CD8-positive, alpha-beta memory T cell (primary cell): ENCODE results near the gene TTYH3. TPM values are rescaled to one million over a fixed set of nuclear protein-coding genes. Genes with fewer than 3 reads are reported as not detected.
"Not testable (repeated sequence)": the region's sequence is repeated elsewhere in the genome, so short reads cannot be mapped to it uniquely, and the experiment has no call there.

Experiments used
- CTCF ChIA-PET: fragments of 350-600 bp; sonication (Branson Sonifier 250); formaldehyde crosslinking; loops from one replicate; lab custom pipeline; 2021; ENCODE audit warnings: antibody characterized with exemption; lab: Charles Lee
- POLR2A ChIA-PET: fragments of 350-600 bp; sonication (Branson Sonifier 250); formaldehyde crosslinking; loops from one replicate; lab custom pipeline; 2021; ENCODE audit warnings: antibody characterized with exemption; lab: Charles Lee
- DNase-seq, 5 donors: peaks; one replicate each; pipeline versions ENCODE4 v3.0.0 to v3.0.0-alpha.2; 2020 to 2022; ENCODE audit warnings: mixed read lengths in 1 of 5
- H3K27ac ChIP-seq: one replicate; pipeline ENCODE4 v1.7.0; 2013; ENCODE audit warnings: low read depth, mild to moderate bottlenecking, low read length, moderate library complexity
- H3K27me3 ChIP-seq: 2 replicates; pipeline ENCODE4 v1.7.0; 2013; ENCODE audit warnings: low read length, mild to moderate bottlenecking; ENCODE audit not compliant: insufficient read depth, poor library complexity, severe bottlenecking
- H3K36me3 ChIP-seq: 2 replicates; pipeline ENCODE4 v1.7.0; 2013; ENCODE audit warnings: mild to moderate bottlenecking, low read length, moderate library complexity; ENCODE audit not compliant: insufficient read depth
- H3K4me1 ChIP-seq: 2 replicates; pipeline ENCODE4 v1.7.0; 2013; ENCODE audit warnings: mild to moderate bottlenecking, low read length, moderate library complexity; ENCODE audit not compliant: insufficient read depth
- H3K4me3 ChIP-seq: 2 replicates; pipeline ENCODE4 v1.7.0; 2013; ENCODE audit warnings: mild to moderate bottlenecking, low read length
- H3K9me3 ChIP-seq: 2 replicates; pipeline ENCODE4 v1.7.0; 2013; ENCODE audit warnings: mild to moderate bottlenecking, low read length
- H3K27ac Mint-ChIP-seq, 8 donors: one replicate each; pipeline ENCODE4 v1.8.0; 2020 to 2021; ENCODE audit warnings: mixed read lengths in 8 of 8, mild to moderate bottlenecking in 6 of 8, inconsistent platforms in 3 of 8, moderate library complexity in 3 of 8
- H3K27me3 Mint-ChIP-seq, 2 donors: one replicate each; pipeline ENCODE4 v1.8.0; 2020 to 2021; ENCODE audit warnings: mixed read lengths in 2 of 2, mild to moderate bottlenecking in 1 of 2, moderate library complexity in 1 of 2
- H3K36me3 Mint-ChIP-seq, 3 donors: one replicate each; pipeline ENCODE4 v1.8.0; 2020 to 2021; ENCODE audit warnings: mixed read lengths in 3 of 3, inconsistent platforms in 1 of 3, mild to moderate bottlenecking in 1 of 3
- H3K4me1 Mint-ChIP-seq, 3 donors: one replicate each; pipeline ENCODE4 v1.8.0; 2020 to 2021; ENCODE audit warnings: mixed read lengths in 3 of 3, inconsistent platforms in 1 of 3, mild to moderate bottlenecking in 1 of 3
- H3K4me3 Mint-ChIP-seq, 7 donors: one replicate each; pipeline ENCODE4 v1.8.0; 2020 to 2021; ENCODE audit warnings: mixed read lengths in 7 of 7, mild to moderate bottlenecking in 6 of 7, moderate library complexity in 4 of 7, inconsistent platforms in 2 of 7
- H3K9me3 Mint-ChIP-seq, 5 donors: one replicate each; pipeline ENCODE4 v1.8.0; 2020 to 2022; ENCODE audit warnings: mixed read lengths in 5 of 5, mild to moderate bottlenecking in 3 of 5, moderate library complexity in 2 of 5, inconsistent platforms in 1 of 5
- polyA plus RNA-seq: library from polyadenylated mRNA; unstranded; fragments of 300-500 nt; fragmentation: Illumina TruSeq; gene quantifications from one replicate; pipeline ENCODE4 v1.2.3, GENCODE V29; 2021
- total RNA-seq, 2 experiments: library from RNA; stranded (reverse); gene quantifications; one replicate each; pipeline ENCODE4 v1.2.3, GENCODE V29; 2021

TTYH3 gene
- total and polyA plus RNA-seq, 3 experiments from 2014 or later = 2.1 to 22.2 (median 20.2) TPM

GRCh38 chr7:2668401-2668800, 36.6 kb downstream of the TTYH3 start:
- peaks cover 0 to 2% (median 0%) of the 10 kb centered on the region in 5 donors for H3K9me3 Mint-ChIP-seq
- H3K27ac Mint-ChIP-seq = peak overlapping the region in 1 of 8 donors; percentile 78
- H3K27me3 Mint-ChIP-seq = peaks cover 12 to 28% of the 10 kb centered on the region in 2 donors
- H3K36me3 Mint-ChIP-seq = no peaks in the 10 kb centered on the region
- Histone ChIP-seq H3K4me3 (no peak overlapping the region), H3K9me3 (no peaks in the 10 kb centered on the region), H3K36me3 (no peaks in the 10 kb centered on the region), H3K4me1 (no peaks in the 10 kb centered on the region), H3K27me3 (no peaks in the 10 kb centered on the region), H3K27ac (no peak overlapping the region)
- H3K4me3 Mint-ChIP-seq = no peak overlapping the region
- CTCF ChIA-PET = interaction anchor here (0.8 to 8.9 kb wide), 5 partner anchors 9 to 217 kb away, joined by 3 to 126 read pairs (median 4); no protein-coding TSS in a partner anchor
- no peak for DNase-seq
- peaks cover 5 to 9% (median 7%) of the 10 kb centered on the region in 3 donors for H3K4me1 Mint-ChIP-seq
- POLR2A ChIA-PET = no interaction called here

DNA sequence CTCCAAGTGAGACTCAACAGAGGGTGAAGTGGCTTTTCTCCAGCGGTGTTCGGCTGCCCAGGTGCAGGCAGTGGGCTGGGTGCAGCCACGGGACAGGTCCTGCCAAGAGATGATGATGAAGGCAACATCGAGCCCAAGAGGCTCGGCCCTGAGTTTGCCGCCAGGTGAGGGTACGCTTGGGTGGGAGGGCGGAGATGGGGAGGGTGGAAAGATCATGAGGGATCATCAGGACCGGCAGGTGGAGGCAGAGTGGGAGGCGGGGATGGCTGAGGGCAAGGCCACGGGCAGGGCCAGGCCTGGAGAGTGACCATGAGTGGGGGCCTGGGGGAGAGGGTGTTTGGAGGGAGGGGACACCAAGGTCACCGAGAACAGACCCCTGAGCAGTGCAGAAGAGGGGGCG, 38.4 kb downstream of the TTYH3 start:
- H3K4me1 Mint-ChIP-seq = peaks cover 5 to 8% (median 7%) of the 10 kb centered on the region in 3 donors
- H3K9me3 ChIP-seq = no peaks in the 10 kb centered on the region
- peak overlapping the region in 1 of 8 donors; percentile 14 for H3K27ac Mint-ChIP-seq
- CTCF ChIA-PET = interaction anchor here (0.9 to 8.9 kb wide), 13 partner anchors 10 to 219 kb away, joined by 3 to 126 read pairs (median 8); partner anchors contain the start of gene BRAT1
- H3K27ac ChIP-seq = no peak overlapping the region
- POLR2A ChIA-PET = interaction anchor here (1.0 kb wide), 1 partner anchor 39 kb away, joined by 7 read pairs; no protein-coding TSS in a partner anchor
- no peak for DNase-seq
- H3K36me3 ChIP-seq = no peaks in the 10 kb centered on the region
- H3K4me3 Mint-ChIP-seq = no peak overlapping the region
- no peaks in the 10 kb centered on the region for H3K27me3 ChIP-seq
- no peaks in the 10 kb centered on the region for H3K4me1 ChIP-seq
- H3K27me3 Mint-ChIP-seq = peaks cover 12 to 28% of the 10 kb centered on the region in 2 donors
- peaks cover 0 to 2% (median 0%) of the 10 kb centered on the region in 5 donors for H3K9me3 Mint-ChIP-seq
- H3K4me3 ChIP-seq = no peak overlapping the region
- H3K36me3 Mint-ChIP-seq = no peaks in the 10 kb centered on the region

- H3K4me3 ChIP-seq = no peak overlapping the region
- peak; percentile 50 to 79 (median 54) for DNase-seq
- peak overlapping the region in 2 of 8 donors; percentile 17 to 33 for H3K27ac Mint-ChIP-seq
- CTCF ChIA-PET = interaction anchor here (0.9 to 8.9 kb wide), 20 partner anchors 9 to 219 kb away, joined by 3 to 126 read pairs (median 6); partner anchors contain the start of gene BRAT1
- POLR2A ChIA-PET = interaction anchor here (0.7 to 1.0 kb wide), 2 partner anchors 39 to 422 kb away, joined by 3 to 7 read pairs; no protein-coding TSS in a partner anchor
- H3K27me3 Mint-ChIP-seq = peaks cover 15 to 28% of the 10 kb centered on the region in 2 donors
- no peaks in the 10 kb centered on the region for H3K27me3 ChIP-seq
- H3K36me3 ChIP-seq = no peaks in the 10 kb centered on the region
- H3K4me3 Mint-ChIP-seq = peak overlapping the region in 1 of 7 donors; percentile 39
- no peaks in the 10 kb centered on the region for H3K36me3 Mint-ChIP-seq
- no peaks in the 10 kb centered on the region for H3K4me1 ChIP-seq
- H3K9me3 ChIP-seq = no peaks in the 10 kb centered on the region
- H3K27ac ChIP-seq = no peak overlapping the region
- peaks cover 5 to 8% (median 7%) of the 10 kb centered on the region in 3 donors for H3K4me1 Mint-ChIP-seq
- H3K9me3 Mint-ChIP-seq = peaks cover 0 to 2% (median 0%) of the 10 kb centered on the region in 5 donors
Observed at GRCh38 chr7:2670720-2671391, 39.1 kb downstream of the TTYH3 start.

GRCh38 chr7:2673214-2673613, 41.4 kb downstream of the TTYH3 start:
- H3K4me3 ChIP-seq, DNase-seq, H3K4me1 Mint-ChIP-seq, H3K4me3 Mint-ChIP-seq, H3K27ac ChIP-seq, H3K9me3 Mint-ChIP-seq, H3K36me3 Mint-ChIP-seq, H3K36me3 ChIP-seq, H3K27ac Mint-ChIP-seq, H3K9me3 ChIP-seq, POLR2A ChIA-PET, H3K27me3 ChIP-seq, H3K4me1 ChIP-seq: not testable (repeated sequence)
- CTCF ChIA-PET = interaction anchor here (1.4 to 8.9 kb wide), 3 partner anchors 26 to 222 kb away, joined by 3 to 126 read pairs (median 4); no protein-coding TSS in a partner anchor
- H3K27me3 Mint-ChIP-seq = peaks cover 7 to 14% of the 10 kb centered on the region in 2 donors

- Histone ChIP-seq H3K27ac (no peak overlapping the region), H3K4me3 (no peak overlapping the region), H3K36me3 (no peaks in the 10 kb centered on the region), H3K4me1 (no peaks in the 10 kb centered on the region), H3K27me3 (no peaks in the 10 kb centered on the region), H3K9me3 (no peaks in the 10 kb centered on the region)
- H3K9me3 Mint-ChIP-seq = peaks cover 0 to 2% (median 0%) of the 10 kb centered on the region in 5 donors
- no peak for DNase-seq
- peaks cover 5 to 8% (median 7%) of the 10 kb centered on the region in 3 donors for H3K4me1 Mint-ChIP-seq
- H3K27me3 Mint-ChIP-seq = peaks cover 7 to 11% of the 10 kb centered on the region in 2 donors
- no peak overlapping the region for H3K4me3 Mint-ChIP-seq
- ChIA-PET POLR2A (no interaction called here), CTCF (interaction anchor here (1.4 to 8.9 kb wide), 3 partner anchors 25 to 223 kb away, joined by 3 to 126 read pairs (median 4); no protein-coding TSS in a partner anchor)
- no peaks in the 10 kb centered on the region for H3K36me3 Mint-ChIP-seq
- no peak overlapping the region for H3K27ac Mint-ChIP-seq
Observed at GRCh38 chr7:2673934-2674333, 42.1 kb downstream of the TTYH3 start.

- Histone ChIP-seq H3K27ac (no peak overlapping the region), H3K9me3 (no peaks in the 10 kb centered on the region), H3K4me1 (no peaks in the 10 kb centered on the region), H3K4me3 (no peak overlapping the region), H3K36me3 (no peaks in the 10 kb centered on the region), H3K27me3 (no peaks in the 10 kb centered on the region)
- ChIA-PET CTCF (interaction anchor here (1.7 kb wide), 1 partner anchor 35 kb away, joined by 7 read pairs; no protein-coding TSS in a partner anchor), POLR2A (no interaction called here)
- DNase-seq = no peak
- Mint-ChIP-seq H3K4me1 (peaks cover 5 to 7% (median 5%) of the 10 kb centered on the region in 3 donors), H3K36me3 (no peaks in the 10 kb centered on the region), H3K4me3 (no peak overlapping the region), H3K27me3 (peaks cover 3 to 5% of the 10 kb centered on the region in 2 donors), H3K9me3 (peaks cover 0 to 4% (median 0%) of the 10 kb centered on the region in 5 donors), H3K27ac (no peak overlapping the region)
Observed at GRCh38 chr7:2675256-2675764, 43.5 kb downstream of the TTYH3 start.

DNA sequence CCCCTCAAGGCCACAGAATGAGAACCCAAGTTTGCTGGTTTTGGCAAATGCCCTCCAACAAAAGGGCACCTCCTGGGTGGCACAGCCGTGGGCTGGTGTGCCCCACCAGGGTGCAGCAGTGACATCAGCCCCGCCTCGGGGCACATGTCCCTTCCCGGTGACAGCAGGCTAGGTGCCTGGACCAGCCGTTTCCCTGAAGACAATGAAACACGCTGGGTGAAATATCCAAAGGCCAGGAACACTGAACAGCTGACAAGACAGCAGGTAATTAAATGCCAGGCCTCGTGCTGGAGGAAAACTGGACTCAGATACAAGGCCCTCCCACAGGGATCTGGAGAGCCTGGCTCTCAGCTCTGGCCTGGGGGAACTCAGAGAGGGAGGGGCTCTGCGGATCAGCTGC, 44.8 kb downstream of the TTYH3 start:
- H3K4me3 ChIP-seq, H3K27me3 Mint-ChIP-seq, H3K9me3 ChIP-seq, H3K36me3 Mint-ChIP-seq, H3K4me3 Mint-ChIP-seq, POLR2A ChIA-PET, H3K36me3 ChIP-seq, DNase-seq, H3K27ac Mint-ChIP-seq, H3K27ac ChIP-seq, H3K27me3 ChIP-seq, H3K4me1 Mint-ChIP-seq, H3K9me3 Mint-ChIP-seq, H3K4me1 ChIP-seq: not testable (repeated sequence)
- CTCF ChIA-PET = interaction anchor here (1.7 kb wide), 1 partner anchor 33 kb away, joined by 7 read pairs; no protein-coding TSS in a partner anchor

DNA sequence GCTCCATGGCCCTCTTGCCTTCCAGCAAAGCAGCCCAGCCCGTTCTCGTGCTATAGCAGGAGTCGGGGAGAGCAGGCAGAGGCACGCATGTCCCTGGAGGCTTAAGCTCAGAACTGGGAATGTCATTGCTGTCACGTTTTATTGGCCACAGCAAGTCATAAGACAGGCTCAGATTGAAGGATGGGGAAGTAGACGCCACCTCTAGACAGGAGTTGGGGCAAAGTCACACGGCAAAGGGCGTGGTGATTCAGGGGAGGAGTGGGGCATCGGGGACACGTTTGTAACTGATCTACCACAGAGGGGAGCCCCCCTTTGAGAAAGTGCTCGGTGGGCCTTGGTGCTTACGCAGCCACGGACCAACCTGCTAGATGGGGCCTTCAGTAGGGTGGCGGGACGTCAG, 46.7 kb downstream of the TTYH3 start:
- H3K4me3 Mint-ChIP-seq, H3K4me3 ChIP-seq, POLR2A ChIA-PET, H3K9me3 Mint-ChIP-seq, H3K27ac ChIP-seq, H3K9me3 ChIP-seq, H3K27me3 ChIP-seq, H3K36me3 ChIP-seq, H3K4me1 ChIP-seq, H3K27me3 Mint-ChIP-seq, H3K27ac Mint-ChIP-seq, H3K4me1 Mint-ChIP-seq, DNase-seq, H3K36me3 Mint-ChIP-seq: not testable (repeated sequence)
- CTCF ChIA-PET = interaction anchor here (1.5 to 3.3 kb wide), 2 partner anchors 8 to 32 kb away, joined by 6 to 13 read pairs; no protein-coding TSS in a partner anchor
